Measurements from ENCODE around the gene SHFL. TPM values are rescaled to one million over a fixed set of nuclear protein-coding genes. Genes with fewer than 3 reads are reported as not detected.

Gene SHFL
- polyA plus RNA-seq, 3 donors: 12.6 to 106 (median 17.6) TPM

DNA sequence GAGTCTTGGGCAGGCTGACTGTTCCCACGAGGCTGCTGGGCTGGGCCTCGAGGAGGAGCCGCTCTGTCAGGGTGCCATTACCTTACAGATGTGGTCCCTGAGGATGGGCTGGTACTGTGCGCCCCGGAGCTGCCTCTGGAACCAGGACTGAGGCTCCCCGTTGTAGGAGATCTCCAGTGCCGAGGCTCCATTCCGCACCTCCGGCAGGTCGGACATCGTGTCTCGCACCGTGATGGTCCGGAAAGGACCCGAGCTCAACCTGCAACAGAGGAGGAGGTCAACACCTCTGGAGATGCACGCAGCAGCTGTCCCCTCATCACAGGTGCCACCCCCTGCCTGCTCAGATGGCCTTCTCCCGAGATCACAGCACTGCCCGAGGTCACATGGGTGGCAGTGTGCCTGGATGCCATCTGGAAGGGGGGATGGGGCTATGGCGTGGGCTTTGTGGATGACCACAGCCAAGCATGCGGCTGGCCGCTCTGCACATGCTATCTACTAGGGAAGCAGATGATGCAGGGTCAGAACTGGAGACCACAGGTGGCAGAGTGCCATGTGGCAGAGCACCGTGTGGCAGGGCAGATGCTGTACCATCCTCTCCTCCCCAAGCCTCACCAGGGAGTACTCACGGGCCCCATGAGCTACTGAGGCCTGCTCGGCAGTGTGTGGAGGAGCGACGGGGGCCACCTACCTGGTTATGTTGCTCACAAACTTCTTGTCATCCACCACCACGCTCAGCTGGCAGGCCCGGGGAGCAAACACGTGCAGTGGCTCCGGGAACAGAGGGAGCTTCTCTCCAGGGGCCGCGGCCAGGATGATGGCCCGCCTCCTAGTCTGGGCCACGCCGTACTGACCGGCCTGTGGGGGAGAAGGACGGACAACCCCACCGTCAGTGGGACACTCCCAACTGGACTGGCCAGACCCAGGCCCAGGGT is 51.9 kb downstream of the SHFL start:
- TF ChIP-seq, protein P1, sequence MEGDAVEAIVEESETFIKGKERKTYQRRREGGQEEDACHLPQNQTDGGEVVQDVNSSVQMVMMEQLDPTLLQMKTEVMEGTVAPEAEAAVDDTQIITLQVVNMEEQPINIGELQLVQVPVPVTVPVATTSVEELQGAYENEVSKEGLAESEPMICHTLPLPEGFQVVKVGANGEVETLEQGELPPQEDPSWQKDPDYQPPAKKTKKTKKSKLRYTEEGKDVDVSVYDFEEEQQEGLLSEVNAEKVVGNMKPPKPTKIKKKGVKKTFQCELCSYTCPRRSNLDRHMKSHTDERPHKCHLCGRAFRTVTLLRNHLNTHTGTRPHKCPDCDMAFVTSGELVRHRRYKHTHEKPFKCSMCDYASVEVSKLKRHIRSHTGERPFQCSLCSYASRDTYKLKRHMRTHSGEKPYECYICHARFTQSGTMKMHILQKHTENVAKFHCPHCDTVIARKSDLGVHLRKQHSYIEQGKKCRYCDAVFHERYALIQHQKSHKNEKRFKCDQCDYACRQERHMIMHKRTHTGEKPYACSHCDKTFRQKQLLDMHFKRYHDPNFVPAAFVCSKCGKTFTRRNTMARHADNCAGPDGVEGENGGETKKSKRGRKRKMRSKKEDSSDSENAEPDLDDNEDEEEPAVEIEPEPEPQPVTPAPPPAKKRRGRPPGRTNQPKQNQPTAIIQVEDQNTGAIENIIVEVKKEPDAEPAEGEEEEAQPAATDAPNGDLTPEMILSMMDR (IDR thresholded peaks at IDR 0.05): no peak
- Histone ChIP-seq H3K4me3 (replicated peaks in 1 of 3; ENCODE audit: low read depth in 2 of 3, low read length in 3 of 3) (no peak overlapping the region), H3K27me3 (ENCODE audit: control insufficient read depth in 2 of 2, insufficient read depth in 2 of 2, low read length in 2 of 2) (no peaks in the 10 kb centered on the region), H3K9ac (ENCODE audit: insufficient read depth, low read length, poor library complexity, severe bottlenecking) (no peak overlapping the region), H3K27ac (ENCODE audit: low read depth in 1 of 2, low read length in 2 of 2) (no peak overlapping the region), H3K9me3 (replicated peaks in 1 of 2; ENCODE audit: control insufficient read depth in 1 of 2, insufficient read depth in 1 of 2, low read length in 2 of 2) (no peaks in the 10 kb centered on the region), H3K79me2 (ENCODE audit: insufficient read depth, low read length) (no peaks in the 10 kb centered on the region), H3K4me2 (replicated peaks; ENCODE audit: extremely low read depth, low read length, poor library complexity, severe bottlenecking) (no peak overlapping the region), H3K4me1 (ENCODE audit: control insufficient read depth in 1 of 2, insufficient read depth in 2 of 2, low read length in 2 of 2) (no peaks in the 10 kb centered on the region), H2AFZ (ENCODE audit: insufficient read depth, low read depth, low read length, poor library complexity, severe bottlenecking) (no peak overlapping the region), H3K36me3 (replicated peaks in 1 of 2; ENCODE audit: control insufficient read depth in 1 of 2, insufficient read depth in 2 of 2, low read length in 2 of 2) (peaks cover 95 to 100% of the 10 kb centered on the region in 2 donors), H4K20me1 (ENCODE audit: insufficient read depth, low read length) (no peaks in the 10 kb centered on the region)
- DNase-seq: no peak
- Mint-ChIP-seq H3K4me3 (no peak overlapping the region), H3K27me3 (ENCODE audit: low read depth in 3 of 3) (no peaks in the 10 kb centered on the region), H3K4me1 (no peaks in the 10 kb centered on the region), H3K36me3 (peaks cover 69 to 94% of the 10 kb centered on the region in 2 donors), H3K27ac (peak overlapping the region in 1 of 7 donors; percentile 61), H3K9me3 (no peaks in the 10 kb centered on the region)
- WGBS (ENCODE audit: insufficient coverage): 95% methylated on average over 37 of the region's 38 CpGs
- intact Hi-C loops (cut with micrococcal nuclease): no loop called here

DNA sequence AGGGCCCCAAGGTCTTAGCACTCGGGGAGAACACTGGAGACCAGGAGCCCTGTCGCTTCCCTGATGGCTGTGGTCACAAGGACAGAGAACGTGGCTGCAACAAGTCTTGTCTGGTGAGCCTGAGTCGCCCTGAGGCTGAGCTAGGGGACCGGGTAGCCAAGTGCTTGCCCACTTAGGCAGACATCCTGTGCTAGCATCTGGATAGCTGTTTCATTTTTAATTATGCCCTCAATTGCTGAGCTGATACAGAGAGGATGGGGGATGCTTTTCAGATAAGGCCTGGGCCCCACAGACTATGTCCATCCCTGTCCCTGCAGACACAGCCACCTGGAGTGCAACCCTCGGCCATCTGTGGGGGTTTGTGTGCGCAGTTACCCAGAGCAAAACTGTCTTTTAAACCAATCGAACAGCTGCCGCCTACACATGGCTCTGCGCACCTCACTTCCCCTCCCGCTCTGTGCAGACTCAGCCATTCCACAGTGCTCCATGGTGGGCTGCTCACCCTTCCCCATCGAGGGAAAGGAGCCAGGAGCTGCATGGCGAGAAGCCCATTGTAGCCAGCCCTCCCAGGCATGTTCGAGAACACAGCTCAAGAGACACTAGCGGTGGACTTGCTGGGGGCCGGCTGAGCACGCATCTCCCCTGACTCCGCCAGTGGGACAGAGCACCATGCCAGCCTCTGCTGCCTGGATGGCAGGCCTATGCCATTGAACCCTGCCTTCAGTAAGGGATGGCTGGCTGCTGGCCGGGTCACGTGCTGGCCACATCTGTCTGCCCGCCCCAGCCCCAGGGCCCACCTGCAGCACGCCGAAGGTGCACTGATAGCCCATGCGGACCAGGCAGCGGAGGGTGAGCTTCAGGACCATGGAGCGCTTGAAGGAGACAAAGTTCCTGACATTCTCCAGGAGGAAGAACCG is 53.0 kb downstream of the SHFL start:
- Histone ChIP-seq H3K36me3 (replicated peaks in 1 of 2; ENCODE audit: control insufficient read depth in 1 of 2, insufficient read depth in 2 of 2, low read length in 2 of 2) (peaks cover 96 to 100% of the 10 kb centered on the region in 2 donors), H3K4me2 (replicated peaks; ENCODE audit: extremely low read depth, low read length, poor library complexity, severe bottlenecking) (no peak overlapping the region), H3K27me3 (ENCODE audit: control insufficient read depth in 2 of 2, insufficient read depth in 2 of 2, low read length in 2 of 2) (no peaks in the 10 kb centered on the region), H3K79me2 (ENCODE audit: insufficient read depth, low read length) (no peaks in the 10 kb centered on the region), H3K9me3 (replicated peaks in 1 of 2; ENCODE audit: control insufficient read depth in 1 of 2, insufficient read depth in 1 of 2, low read length in 2 of 2) (no peaks in the 10 kb centered on the region), H3K27ac (ENCODE audit: low read depth in 1 of 2, low read length in 2 of 2) (peak overlapping the region in 1 of 2 donors; percentile 14), H4K20me1 (ENCODE audit: insufficient read depth, low read length) (no peaks in the 10 kb centered on the region), H2AFZ (ENCODE audit: insufficient read depth, low read depth, low read length, poor library complexity, severe bottlenecking) (no peak overlapping the region), H3K4me1 (ENCODE audit: control insufficient read depth in 1 of 2, insufficient read depth in 2 of 2, low read length in 2 of 2) (no peaks in the 10 kb centered on the region), H3K4me3 (replicated peaks in 1 of 3; ENCODE audit: low read depth in 2 of 3, low read length in 3 of 3) (no peak overlapping the region), H3K9ac (ENCODE audit: insufficient read depth, low read length, poor library complexity, severe bottlenecking) (no peak overlapping the region)
- Mint-ChIP-seq H3K27me3 (ENCODE audit: low read depth in 3 of 3) (no peaks in the 10 kb centered on the region), H3K4me1 (no peaks in the 10 kb centered on the region), H3K36me3 (peaks cover 72 to 95% of the 10 kb centered on the region in 2 donors), H3K4me3 (no peak overlapping the region), H3K27ac (peak overlapping the region in 3 of 7 donors; percentile 8 to 68 (median 44)), H3K9me3 (no peaks in the 10 kb centered on the region)
- DNase-seq: no peak
- TF ChIP-seq, protein P1 (IDR thresholded peaks at IDR 0.05): no peak
- intact Hi-C loops (cut with micrococcal nuclease): no loop called here
- 97% methylated on average over 27 of the region's 27 CpGs for WGBS (ENCODE audit: insufficient coverage)
